ENCODE results near the gene CUL4A. TPM values are rescaled to one million over a fixed set of nuclear protein-coding genes. Genes with fewer than 3 reads are reported as not detected.

Gene CUL4A
- total and polyA plus RNA-seq, 2 experiments from 2014 or later = 67.5 to 195 TPM

- Histone ChIP-seq H4K20me1 (replicated peaks; ENCODE audit: insufficient read depth) (peaks cover 43% of the 10 kb centered on the region; the same call in 1 of the 2 replicates), H3K79me2 (replicated peaks; ENCODE audit: insufficient read depth) (peaks cover 27% of the 10 kb centered on the region), H3K4me2 (no peak overlapping the region), H3K9me2 (ENCODE audit: insufficient read depth) (no peaks in the 10 kb centered on the region), H3K4me3 (no peak overlapping the region), H3K27ac (ENCODE audit: low read depth) (no peak overlapping the region), H3K27me3 (ENCODE audit: insufficient read depth) (no peaks in the 10 kb centered on the region), H3F3A (replicated peaks; ENCODE audit: low read depth) (no peaks in the 10 kb centered on the region), H3K4me1 (ENCODE audit: insufficient read depth) (no peaks in the 10 kb centered on the region), H2AFZ (no peak overlapping the region), H3K36me3 (ENCODE audit: insufficient read depth) (peaks cover 52% of the 10 kb centered on the region)
- Mint-ChIP-seq H3K4me3 (no peak overlapping the region), H3K36me3 (ENCODE audit: low read depth) (peaks cover 87% of the 10 kb centered on the region), H3K27me3 (ENCODE audit: insufficient read depth, low read depth, poor library complexity) (no peaks in the 10 kb centered on the region), H3K9me3 (no peaks in the 10 kb centered on the region), H3K4me1 (no peaks in the 10 kb centered on the region), H3K27ac (no peak overlapping the region)
- ATAC-seq (no peak), DNase-seq (ENCODE audit: low spot score) (no peak)
- no peak for TF ChIP-seq ZNF114 (CRISPR knock-in tag; IDR thresholded peaks at IDR 0.05)
- no peak for TF ChIP-seq EZH2 (IDR thresholded peaks at IDR 0.05; ENCODE audit: low read depth, unreplicated experiment)
- TF ChIP-seq CREB1 (CRISPR knock-in tag; IDR thresholded peaks at IDR 0.05; ENCODE audit: low read depth) = no peak
- no peak for TF ChIP-seq ZNF462 (CRISPR knock-in tag; IDR thresholded peaks at IDR 0.05)
- TF ChIP-seq ETS1 (IDR thresholded peaks at IDR 0.05) = no peak
- no peak for TF ChIP-seq EZH2phosphoT487 (IDR thresholded peaks at IDR 0.05; ENCODE audit: unreplicated experiment)
- no peak for TF ChIP-seq ZNF331 (CRISPR knock-in tag; IDR thresholded peaks at IDR 0.05; ENCODE audit: low read depth)
- TF ChIP-seq NANOG (IDR thresholded peaks at IDR 0.05; ENCODE audit: borderline replicate concordance) = no peak
- TF ChIP-seq STAT1 (IDR thresholded peaks at IDR 0.05; ENCODE audit: unreplicated experiment) = no peak
- no peak for TF ChIP-seq REST (IDR thresholded peaks at IDR 0.05; ENCODE audit: unreplicated experiment)
Observed at GRCh38 chr13:113195360-113195759, 14.1 kb upstream of the CUL4A start.
